HUES64 (cell line): ENCODE data around the gene RETN.

ENCODE experiments used
- H3K27ac ChIP-seq: 2 replicates; pipeline ENCODE4 v1.7.0; 2013; ENCODE audit warnings: low read depth, low read length, inconsistent platforms
- H3K27me3 ChIP-seq: 2 replicates; pipeline ENCODE4 v1.6.1; 2013; ENCODE audit warnings: mild to moderate bottlenecking, low read length; ENCODE audit not compliant: insufficient read depth
- H3K36me3 ChIP-seq: 2 replicates; pipeline ENCODE4 v1.6.1; 2013; ENCODE audit warnings: mild to moderate bottlenecking, low read length; ENCODE audit not compliant: insufficient read depth
- H3K4me1 ChIP-seq: 2 replicates; pipeline ENCODE4 v1.6.1; 2013; ENCODE audit warnings: mild to moderate bottlenecking, low read length, moderate library complexity; ENCODE audit not compliant: insufficient read depth
- H3K4me3 ChIP-seq: 2 replicates; pipeline ENCODE4 v1.5.1; 2013; ENCODE audit warnings: mild to moderate bottlenecking, low read length, moderate library complexity
- H3K9ac ChIP-seq: 2 replicates; pipeline ENCODE4 v1.6.1; 2013; ENCODE audit warnings: mild to moderate bottlenecking, low read depth, low read length
- H3K9me3 ChIP-seq: 2 replicates; pipeline ENCODE4 v1.6.1; 2013; ENCODE audit warnings: low read depth, low read length; ENCODE audit not compliant: insufficient read depth
- WGBS: fragments of 150-250, 120-280 bp; methylation state at CpG from one replicate; pipeline ENCODE4 v1.1.7; 2013; ENCODE audit warnings: missing lambda C conversion rate; 5-methylcytosine and 5-hydroxymethylcytosine counted together

Gene RETN

GRCh38 chr19:7663706-7664105, 5.1 kb upstream of the RETN start:
- WGBS, result 90% methylated on average over 7 of the region's 7 CpGs
- Histone ChIP-seq H3K9ac (no peak overlapping the region), H3K4me1 (no peaks in the 10 kb centered on the region), H3K9me3 (no peaks in the 10 kb centered on the region), H3K27me3 (peaks cover 7% of the 10 kb centered on the region), H3K27ac (no peak overlapping the region), H3K4me3 (no peak overlapping the region), H3K36me3 (no peaks in the 10 kb centered on the region)

DNA sequence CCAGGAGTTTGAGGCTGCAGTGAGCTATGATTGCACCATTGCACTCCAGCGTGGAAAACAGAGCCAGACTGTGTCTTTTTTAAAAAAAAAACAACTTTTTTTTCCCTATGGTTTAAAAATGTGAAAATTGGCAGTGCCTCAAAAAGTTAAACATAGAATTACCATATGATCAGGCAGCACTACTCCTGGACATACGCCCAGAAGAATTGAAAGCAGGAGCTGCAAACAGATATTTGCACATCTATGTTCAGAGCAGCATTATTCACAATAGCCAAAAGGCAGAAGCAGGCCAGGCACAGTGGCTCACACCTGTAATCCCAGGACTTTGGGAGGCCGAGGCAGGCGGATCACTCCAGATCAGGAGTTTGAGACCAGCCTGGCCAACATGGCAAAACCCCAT, 3.8 kb upstream of the RETN start:
- Histone ChIP-seq H3K27ac (no peak overlapping the region), H3K27me3 (peaks cover 19% of the 10 kb centered on the region), H3K4me3 (no peak overlapping the region), H3K4me1 (no peaks in the 10 kb centered on the region), H3K9ac (no peak overlapping the region), H3K36me3 (no peaks in the 10 kb centered on the region), H3K9me3 (no peaks in the 10 kb centered on the region)
- WGBS, result 75% methylated on average over 4 of the region's 4 CpGs

- Histone ChIP-seq H3K9me3 (no peaks in the 10 kb centered on the region), H3K4me1 (no peaks in the 10 kb centered on the region), H3K27me3 (peaks cover 44% of the 10 kb centered on the region), H3K36me3 (no peaks in the 10 kb centered on the region), H3K4me3 (peak overlapping the region; percentile 86), H3K9ac (no peak overlapping the region), H3K27ac (no peak overlapping the region)
- WGBS, result 31% methylated on average over 9 of the region's 9 CpGs
These were observed 792 bp downstream of the RETN start for GRCh38 chr19:7669641-7670040.

GRCh38 chr19:7670150-7670783, 1.4 kb downstream of the RETN start:
- peak overlapping the region; percentile 86 for H3K4me3 ChIP-seq

GRCh38 chr19:7670790-7671189, 1.9 kb downstream of the RETN start:
- Histone ChIP-seq H3K27me3 (peaks cover 44% of the 10 kb centered on the region), H3K36me3 (no peaks in the 10 kb centered on the region), H3K27ac (no peak overlapping the region), H3K9me3 (no peaks in the 10 kb centered on the region), H3K4me3 (peak overlapping the region; percentile 86), H3K4me1 (no peaks in the 10 kb centered on the region), H3K9ac (no peak overlapping the region)
- 34% methylated on average over 8 of the region's 9 CpGs for WGBS

More at GRCh38 chr19:7670150-7670783, 1.4 kb downstream of the RETN start:
- H3K9me3 ChIP-seq, result no peaks in the 10 kb centered on the region
- no peaks in the 10 kb centered on the region for H3K36me3 ChIP-seq
- no peaks in the 10 kb centered on the region for H3K4me1 ChIP-seq
- H3K9ac ChIP-seq, result peak overlapping the region; percentile 52; the same call in 1 of the 2 replicates
- 5% methylated on average over 43 of the region's 43 CpGs for WGBS
- peaks cover 44% of the 10 kb centered on the region for H3K27me3 ChIP-seq
- H3K27ac ChIP-seq, result no peak overlapping the region

DNA sequence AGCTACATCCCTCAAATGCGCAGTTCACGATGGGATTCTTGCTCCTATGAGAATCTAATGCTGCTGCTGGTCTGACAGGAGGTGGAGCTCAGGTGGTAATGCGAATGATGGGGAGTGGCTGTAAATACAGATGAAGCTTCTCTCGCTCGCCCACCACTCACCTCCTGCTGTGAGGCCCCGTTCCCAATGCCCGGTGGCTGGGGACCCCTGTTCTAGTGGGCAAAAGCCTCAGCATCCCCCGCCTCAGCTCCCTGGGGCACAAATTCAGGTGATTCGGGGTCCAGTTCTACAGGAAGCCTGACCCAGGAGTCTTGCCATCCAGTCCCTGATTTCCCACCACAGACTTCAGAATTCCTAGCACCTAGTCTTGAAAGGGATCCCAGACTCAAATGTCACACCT, 3.7 kb downstream of the RETN start:
- no peaks in the 10 kb centered on the region for H3K4me1 ChIP-seq
- peaks cover 53% of the 10 kb centered on the region for H3K27me3 ChIP-seq
- no peaks in the 10 kb centered on the region for H3K9me3 ChIP-seq
- no peak overlapping the region for H3K9ac ChIP-seq
- no peaks in the 10 kb centered on the region for H3K36me3 ChIP-seq
- no peak overlapping the region for H3K4me3 ChIP-seq
- no peak overlapping the region for H3K27ac ChIP-seq
- WGBS, result 41% methylated on average over 9 of the region's 9 CpGs

DNA sequence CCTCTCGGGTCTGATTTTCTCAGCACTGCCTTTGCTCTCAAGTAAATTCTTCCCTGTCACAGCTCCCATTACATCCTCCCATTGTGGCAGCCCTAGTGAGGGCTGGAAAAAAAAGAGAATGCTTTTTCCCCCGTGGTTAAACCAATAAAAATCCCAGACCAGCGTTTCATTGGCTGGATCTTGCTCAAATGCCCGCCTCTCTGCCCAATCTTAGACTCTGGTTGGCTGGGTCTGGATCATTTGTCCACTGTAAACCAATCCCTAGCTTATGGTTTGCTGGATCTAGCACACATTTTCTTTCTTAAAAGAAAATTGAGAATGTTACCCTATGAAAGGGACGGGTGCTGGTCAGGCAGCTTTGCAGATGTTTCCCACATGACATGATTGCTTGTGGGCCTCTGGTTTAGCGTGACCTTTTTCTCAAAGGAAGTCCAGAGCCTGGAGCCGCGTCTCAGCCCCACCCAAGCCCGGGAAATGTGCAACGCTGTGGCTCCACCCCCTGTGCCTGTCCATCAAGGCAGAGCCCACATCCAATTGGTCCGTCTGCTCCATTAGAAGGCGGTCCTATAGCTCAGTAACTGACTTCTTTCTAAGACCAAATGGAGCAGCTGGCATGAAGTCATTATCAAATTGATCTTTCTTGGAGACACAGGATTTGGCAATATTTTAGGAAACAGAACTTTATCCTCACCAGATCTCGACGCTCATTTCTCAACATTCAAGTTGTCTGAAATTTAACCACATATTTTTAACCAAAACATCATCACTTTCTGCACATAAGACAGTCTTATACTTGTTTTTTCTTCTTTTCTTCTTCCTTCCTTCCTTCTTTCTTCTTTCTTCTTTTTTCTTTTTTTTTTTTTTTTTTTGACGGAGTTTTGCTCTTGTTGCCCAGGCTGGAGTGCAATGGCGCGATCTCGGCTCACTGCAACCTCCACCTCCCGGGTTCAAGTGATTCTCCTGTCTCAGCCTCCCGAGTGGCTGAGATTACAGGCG, 5.5 kb downstream of the RETN start:
- H3K4me3 ChIP-seq, result peak overlapping the region; percentile 8; the same call in 1 of the 2 replicates
- 64% methylated on average over 21 of the region's 21 CpGs for WGBS
- no peaks in the 10 kb centered on the region for H3K9me3 ChIP-seq
- no peak overlapping the region for H3K27ac ChIP-seq
- H3K9ac ChIP-seq, result no peak overlapping the region
- H3K27me3 ChIP-seq, result peaks cover 50% of the 10 kb centered on the region
- H3K4me1 ChIP-seq, result no peaks in the 10 kb centered on the region
- H3K36me3 ChIP-seq, result no peaks in the 10 kb centered on the region

GRCh38 chr19:7676376-7676775, 7.5 kb downstream of the RETN start:
- H3K4me1 ChIP-seq, result no peaks in the 10 kb centered on the region
- WGBS, result 57% methylated on average over 7 of the region's 7 CpGs
- H3K36me3 ChIP-seq, result no peaks in the 10 kb centered on the region
- H3K27ac ChIP-seq, result no peak overlapping the region
- peaks cover 33% of the 10 kb centered on the region for H3K27me3 ChIP-seq
- no peaks in the 10 kb centered on the region for H3K9me3 ChIP-seq
- no peak overlapping the region for H3K4me3 ChIP-seq
- no peak overlapping the region for H3K9ac ChIP-seq

DNA sequence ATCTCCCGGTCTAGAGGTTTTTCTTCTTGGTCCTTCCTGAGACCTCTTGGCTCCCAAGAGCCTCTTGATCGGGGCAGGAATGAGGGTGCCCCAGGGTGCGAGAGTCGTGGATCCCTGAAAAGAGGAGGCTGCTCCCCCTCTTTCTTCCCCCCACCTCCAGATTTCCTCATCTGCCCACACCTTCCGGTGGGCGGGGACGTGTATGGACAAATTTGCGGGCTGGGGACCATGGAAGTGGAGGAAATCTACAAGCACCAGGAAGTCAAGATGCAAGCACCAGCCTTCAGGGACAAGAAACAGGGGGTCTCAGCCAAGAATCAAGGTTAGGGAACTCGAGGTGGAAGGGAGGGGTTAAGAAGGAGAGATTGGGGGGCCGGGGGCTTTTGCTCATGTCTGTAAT, 8.0 kb downstream of the RETN start, which contains the start of gene MCEMP1:
MCEMP1 (plus strand) TSS at position 237 of the 400 bp plus-strand sequence; CDS start at position 268, 31 bp downstream.
- Histone ChIP-seq H3K4me1 (peaks cover 1% of the 10 kb centered on the region; the same call in 1 of the 2 replicates), H3K9ac (no peak within 1 kb of the TSS), H3K36me3 (no peaks in the 10 kb centered on the region), H3K4me3 (no peak within 1 kb of the TSS), H3K27ac (no peak within 1 kb of the TSS), H3K9me3 (no peaks in the 10 kb centered on the region), H3K27me3 (peaks cover 28% of the 10 kb centered on the region)
- 67% methylated on average over 10 of the region's 10 CpGs for WGBS

DNA sequence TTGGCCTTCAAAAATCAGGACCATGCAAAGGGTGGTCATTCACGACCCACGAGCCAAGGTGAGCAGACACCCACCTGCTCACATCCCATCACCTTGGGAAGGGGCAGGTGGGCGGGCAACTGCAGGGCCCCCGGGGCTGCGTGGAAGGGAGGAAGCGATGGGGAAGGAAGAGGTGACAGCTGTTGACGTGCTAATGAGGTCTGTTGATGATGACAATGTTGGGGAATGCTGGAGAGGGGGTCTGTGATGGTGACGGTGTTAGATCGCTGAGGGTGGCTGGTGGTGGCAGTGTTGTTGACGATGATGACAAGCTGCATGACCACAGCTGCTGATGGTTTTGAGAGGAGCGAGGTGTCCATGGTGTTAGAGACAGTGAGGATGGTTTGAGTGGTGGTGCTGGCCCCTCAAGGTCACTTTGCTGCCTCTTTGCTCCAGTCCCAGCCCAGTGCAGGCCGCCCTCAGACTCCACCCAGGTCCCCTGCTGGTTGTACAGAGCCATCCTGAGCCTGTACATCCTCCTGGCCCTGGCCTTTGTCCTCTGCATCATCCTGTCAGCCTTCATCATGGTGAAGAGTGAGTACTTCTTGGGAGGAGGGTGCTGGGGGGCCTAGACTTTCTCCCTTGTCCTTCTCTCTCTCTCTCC, 8.9 kb downstream of the RETN start:
- peaks cover 2% of the 10 kb centered on the region; the same call in 1 of the 2 replicates for H3K4me1 ChIP-seq
- no peaks in the 10 kb centered on the region for H3K9me3 ChIP-seq
- H3K36me3 ChIP-seq, result peaks cover 5% of the 10 kb centered on the region
- no peak overlapping the region for H3K27ac ChIP-seq
- peaks cover 19% of the 10 kb centered on the region for H3K27me3 ChIP-seq
- WGBS, result 35% methylated on average over 12 of the region's 12 CpGs
- H3K4me3 ChIP-seq, result no peak overlapping the region
- no peak overlapping the region for H3K9ac ChIP-seq
